Dedifferentiated amniotic fluid mesenchymal stem cell (primary cell): ENCODE measurements around the gene NOL4L.

Experiments used
- DNase-seq: peaks from one replicate; pipeline ENCODE4 v3.0.0-alpha.2; 2016; ENCODE audit errors: extremely low spot score

NOL4L gene

DNA sequence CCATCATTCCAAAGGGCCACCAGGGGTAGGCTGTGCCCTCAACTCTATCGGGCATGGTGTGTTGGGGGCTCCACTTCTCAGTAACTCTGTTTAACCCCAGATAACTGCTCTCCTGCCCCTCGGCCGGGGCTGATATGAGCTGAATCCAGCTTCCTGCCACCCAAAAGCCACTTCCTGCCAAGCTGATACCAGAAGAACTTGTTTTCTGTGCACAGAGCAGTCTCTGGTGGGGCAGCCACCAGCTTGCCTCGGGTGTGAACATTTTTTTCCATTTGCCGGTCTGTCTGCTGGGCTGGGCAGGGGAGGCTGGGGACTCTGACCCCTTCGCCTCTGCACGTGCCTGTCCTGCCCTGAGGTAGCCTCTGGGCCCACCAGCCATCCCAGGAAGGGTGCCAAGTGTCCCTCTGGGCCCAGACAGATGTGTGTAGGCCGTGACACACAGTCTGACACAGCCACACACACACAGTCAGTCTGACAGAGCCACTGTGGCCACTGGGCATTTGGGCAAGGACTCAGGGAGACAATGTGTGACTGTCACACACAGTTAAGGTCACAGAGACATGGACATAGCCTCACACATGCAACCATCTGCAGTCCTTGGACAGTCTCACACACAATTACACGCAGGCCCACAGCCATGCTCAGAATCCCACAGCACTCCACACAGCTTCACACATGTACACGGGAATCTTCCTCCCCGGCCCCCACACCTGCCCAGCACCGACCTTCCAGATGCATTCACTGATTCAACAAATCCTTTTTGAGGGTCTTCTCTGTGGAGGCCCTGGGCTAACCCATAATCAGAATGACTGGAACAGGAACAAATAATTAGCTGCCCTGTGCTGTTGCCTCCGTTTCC is 45.1 kb downstream of the NOL4L start:
- no peak for DNase-seq

DNA sequence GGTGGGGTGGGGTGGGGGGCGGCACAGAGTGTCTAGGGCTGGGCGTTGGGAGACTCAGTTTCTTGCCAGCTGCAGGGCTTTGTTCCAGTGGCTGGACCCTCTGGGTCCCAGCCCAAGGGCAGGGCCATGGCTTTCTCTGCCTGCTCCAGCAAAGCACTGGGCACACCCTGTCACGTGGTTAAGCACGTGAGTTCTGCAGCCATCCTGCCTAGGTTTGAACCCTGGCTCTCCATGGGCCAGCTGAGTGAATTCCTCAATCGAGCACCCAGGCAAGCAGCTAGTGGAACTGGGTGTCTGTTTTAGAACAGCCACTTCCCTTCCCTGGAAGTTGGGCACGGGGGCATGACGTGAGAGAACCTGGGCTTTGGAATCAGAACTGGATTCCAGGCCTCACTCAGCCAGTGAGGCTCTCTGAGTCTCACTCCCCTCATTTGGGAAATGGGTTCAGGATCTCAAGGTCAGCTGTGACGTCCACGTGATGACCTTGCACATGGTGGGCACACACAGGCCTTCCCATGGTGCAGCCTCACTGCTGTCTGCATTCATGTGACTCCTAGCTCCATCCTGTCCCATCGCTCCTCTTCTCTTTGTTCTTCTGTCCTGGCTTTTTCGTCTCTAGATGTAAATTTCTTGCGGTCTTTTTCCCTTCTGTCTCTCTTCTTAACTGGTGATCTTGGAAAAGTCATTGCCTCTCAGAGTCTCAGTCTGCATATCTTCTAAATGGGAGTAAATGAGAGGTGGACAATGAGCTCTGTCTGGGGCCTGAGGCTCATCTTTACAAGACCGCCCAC is 45.9 kb downstream of the NOL4L start:
- no peak for DNase-seq

DNA sequence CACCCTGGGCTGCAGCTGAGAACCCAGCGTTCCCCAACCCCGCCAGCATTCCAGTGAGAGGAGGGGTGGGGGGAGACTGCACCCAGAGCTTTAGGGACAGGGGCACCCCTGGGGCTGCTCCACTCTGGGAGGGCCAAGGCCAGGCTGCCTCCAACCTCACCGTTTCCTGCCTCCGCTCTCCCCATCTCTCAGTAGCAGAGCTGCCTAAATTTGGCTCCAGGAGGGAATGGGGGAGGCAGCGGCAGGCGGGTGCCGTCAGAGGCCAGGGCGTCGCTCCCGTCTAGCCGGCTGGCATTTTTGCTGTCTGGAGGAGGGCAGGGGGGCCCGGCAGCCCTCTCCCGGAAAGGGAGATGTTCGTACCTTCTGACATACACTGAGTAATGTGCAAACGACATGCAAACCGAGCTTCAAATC is 46.6 kb downstream of the NOL4L start:
- no peak for DNase-seq

- DNase-seq = no peak
These were observed 47.2 kb downstream of the NOL4L start for GRCh38 chr20:32537657-32538525.

DNA sequence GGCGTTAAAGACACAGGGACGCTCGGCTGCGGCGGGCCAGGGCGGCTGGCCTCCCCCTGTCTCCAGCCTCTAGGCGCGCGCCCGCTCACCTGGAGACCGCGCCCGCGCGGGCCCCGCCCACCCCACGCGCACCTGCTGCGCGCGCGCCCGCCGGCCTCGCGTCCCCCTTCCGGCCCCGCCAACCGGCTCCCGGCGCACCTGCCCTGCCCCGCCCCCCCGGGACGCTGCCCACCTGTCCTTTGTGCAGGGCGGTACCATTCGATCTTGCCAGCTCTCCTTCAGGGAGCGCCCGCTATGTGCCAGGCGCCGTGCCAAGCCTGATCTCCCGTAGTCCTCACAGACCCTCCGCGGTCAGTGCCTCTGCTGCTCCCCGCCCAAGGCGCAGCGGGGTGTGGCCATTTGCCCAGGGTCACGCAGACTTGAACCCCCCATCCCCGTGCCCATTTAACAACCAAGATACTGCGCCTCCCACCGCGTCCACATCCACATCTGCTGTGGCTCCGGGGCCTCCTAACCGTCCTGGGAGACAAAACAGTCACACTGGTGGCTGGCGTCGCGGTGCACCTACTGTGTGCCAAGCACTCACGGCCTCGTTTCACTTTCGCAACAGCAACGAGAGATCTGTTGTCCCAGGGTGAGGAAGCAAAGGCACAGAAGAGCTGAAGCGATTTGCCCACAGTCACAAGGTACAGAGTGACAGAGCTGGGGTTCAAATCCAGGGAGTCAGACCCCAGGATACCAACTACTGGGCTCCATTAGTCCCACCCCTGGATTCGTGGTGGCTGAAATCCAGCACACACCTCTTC is 48.1 kb downstream of the NOL4L start:
- no peak for DNase-seq

DNA sequence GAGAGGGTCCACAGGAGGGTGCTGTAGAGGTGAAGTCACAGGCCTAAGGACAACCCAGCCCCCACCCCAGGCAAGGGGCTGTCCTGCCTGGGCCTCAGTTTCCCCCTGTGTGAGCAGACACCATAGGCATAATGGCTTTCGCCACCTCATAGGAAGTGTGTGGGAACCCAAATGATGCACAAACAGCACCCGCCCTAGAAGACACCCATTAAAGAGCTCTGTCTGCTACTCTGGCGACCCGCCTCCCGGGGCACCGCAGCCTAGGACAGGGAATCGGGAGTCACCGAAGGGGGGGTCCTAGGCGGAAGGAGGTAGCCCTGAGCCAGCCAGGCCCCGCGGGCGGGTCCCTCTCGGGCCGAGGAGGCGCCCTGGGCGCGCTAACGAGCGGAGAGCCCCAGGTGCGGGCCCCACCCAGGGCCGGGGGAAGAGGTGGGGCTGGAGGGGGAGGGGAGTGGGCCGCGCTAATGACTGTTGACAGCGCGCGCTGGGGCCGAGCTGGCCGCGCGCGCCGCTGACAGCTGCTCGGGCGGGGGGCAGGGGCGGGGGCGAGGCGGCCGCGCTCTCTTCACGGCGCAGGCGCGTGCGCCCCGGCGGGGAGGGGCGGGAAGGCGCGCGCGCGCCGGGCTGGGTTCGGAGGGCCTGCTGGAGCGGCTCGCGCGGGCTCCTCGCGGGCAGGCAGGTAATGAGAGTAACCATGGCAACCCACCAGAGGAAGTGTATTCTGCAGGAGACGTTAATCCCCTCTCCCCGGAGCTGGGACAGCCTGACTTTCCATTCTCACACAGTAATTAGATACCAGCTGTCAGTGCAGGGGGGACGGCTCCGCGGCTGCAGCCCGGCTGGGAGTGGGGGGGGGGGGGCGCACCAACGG is 48.9 kb downstream of the NOL4L start:
- no peak for DNase-seq

GRCh38 chr20:32535316-32535952 is 49.7 kb downstream of the NOL4L start:
- DNase-seq = no peak

GRCh38 chr20:32534661-32535240 is 50.4 kb downstream of the NOL4L start:
- no peak for DNase-seq

DNA sequence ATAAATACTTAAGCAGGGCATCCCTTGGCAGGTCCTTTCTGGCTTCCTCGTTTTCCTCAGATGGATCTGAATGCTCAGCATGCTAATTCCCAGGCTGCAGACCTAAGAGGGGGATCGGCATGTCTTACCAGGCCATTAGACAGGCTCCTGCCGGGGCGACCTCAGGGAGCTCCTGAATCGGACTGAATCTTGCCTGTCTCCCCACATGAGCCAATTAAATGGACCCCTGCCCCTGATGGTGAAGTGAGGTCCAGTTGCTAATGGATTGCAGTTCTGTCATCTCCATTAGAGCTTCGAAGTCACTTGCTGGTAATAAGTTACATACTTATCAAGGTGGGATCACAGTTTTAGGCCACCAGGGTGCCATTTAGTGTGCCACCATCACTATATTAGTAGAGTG is 51.4 kb downstream of the NOL4L start:
- no peak for DNase-seq

- DNase-seq = no peak
These were observed 52.9 kb downstream of the NOL4L start for GRCh38 chr20:32532246-32532645.

DNA sequence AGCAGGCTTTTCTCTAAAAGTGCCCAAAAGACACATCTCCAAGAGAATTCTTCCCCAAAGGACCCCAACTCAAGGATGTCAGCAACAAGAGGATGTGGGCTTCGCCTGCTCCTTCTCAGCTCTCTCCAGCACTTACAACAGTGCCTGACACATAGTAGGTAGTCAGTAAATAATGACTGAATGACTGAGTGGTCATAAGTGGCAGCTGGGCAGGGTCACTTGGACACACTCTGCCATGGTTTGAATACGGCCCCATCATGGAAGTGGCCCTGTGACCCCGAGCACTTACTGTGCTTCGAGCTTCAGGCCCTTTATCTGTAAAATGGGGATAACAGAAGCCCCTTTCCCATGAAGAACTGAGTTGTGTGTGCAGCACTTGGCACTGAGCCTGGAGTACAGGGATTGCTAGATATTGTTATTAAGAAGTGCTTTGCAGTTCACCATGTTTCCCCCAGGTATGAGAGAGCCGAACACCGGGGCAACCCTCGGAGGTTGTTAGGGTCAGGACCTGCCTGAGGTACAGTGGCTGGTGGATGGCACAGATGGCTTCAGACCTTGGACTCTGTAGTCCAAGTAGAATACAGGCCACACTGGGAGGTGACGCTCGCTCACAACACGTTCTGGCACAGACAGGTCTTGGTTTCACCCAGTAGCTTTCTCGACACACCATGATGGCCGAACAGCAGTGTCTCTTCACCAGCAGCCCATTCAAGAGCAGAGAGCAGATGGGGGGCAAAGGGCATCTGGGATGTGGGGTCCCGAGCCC is 56.0 kb downstream of the NOL4L start:
- no peak for DNase-seq

- no peak for DNase-seq
These were observed 56.8 kb downstream of the NOL4L start for GRCh38 chr20:32528171-32528891.

DNA sequence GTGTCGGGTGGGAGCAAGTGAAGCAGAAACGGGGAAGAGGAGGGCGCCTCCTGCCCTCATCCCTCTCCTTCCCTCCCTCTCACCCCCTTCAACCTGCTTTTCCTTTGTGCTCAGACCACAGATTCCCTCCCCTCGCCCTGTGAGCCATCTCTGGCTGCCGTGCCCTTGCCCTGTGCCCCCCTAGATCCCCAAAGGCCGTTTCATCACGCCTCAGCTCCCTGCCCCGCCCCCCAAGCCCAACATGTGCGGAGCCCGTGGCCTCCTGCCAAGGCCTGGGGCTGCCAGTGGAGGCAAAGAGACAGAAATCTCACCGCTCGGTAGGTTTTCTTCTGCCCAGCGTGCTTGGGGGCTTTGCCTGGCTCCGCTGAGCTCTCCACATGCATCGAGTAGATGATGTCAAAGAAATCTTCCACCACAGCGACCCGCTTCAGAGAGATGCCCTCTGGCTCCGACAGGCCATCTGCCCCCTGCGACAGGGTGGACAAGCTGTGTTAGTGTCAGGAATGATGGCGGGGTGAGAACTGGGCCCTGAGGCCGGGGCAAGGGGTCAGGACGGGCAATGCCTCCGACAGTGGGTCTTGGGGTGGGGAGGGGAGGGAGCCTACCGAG is 57.6 kb downstream of the NOL4L start:
- DNase-seq = no peak

GRCh38 chr20:32527052-32527446 is 58.1 kb downstream of the NOL4L start:
- no peak for DNase-seq

- DNase-seq = no peak
These were observed 58.6 kb downstream of the NOL4L start for GRCh38 chr20:32526541-32526940.

DNA sequence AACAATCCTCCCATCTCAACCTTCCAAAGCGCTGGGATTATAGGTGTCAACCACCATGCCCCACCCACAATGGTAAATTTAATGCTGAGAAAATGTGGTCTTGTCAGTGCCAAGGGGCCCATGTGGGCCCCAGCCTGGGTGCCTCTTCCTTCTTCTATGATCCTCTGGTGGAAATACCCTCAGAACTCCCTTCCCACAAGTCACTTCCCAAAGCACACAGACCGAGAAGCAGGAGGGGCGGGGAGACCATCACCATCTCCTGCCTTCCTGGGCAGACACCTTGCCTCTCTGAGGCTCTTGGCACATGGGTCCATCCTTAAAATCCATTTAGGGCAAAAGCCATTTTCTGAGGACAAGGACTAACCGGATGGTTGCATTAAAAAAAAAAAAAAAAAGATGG is 59.0 kb downstream of the NOL4L start:
- DNase-seq = no peak

- DNase-seq = no peak
These were observed 60.2 kb downstream of the NOL4L start for GRCh38 chr20:32524829-32525501.
